Activated gamma-delta T cell treated with anti-CD3 and anti-CD28 coated beads, Interleukin-2, amount 50 U/mL, for 16 hours (primary cell): ENCODE data around the gene BPTF.
A peak's percentile ranks its signal among the peaks of the same experiment; 100 is the strongest.
"Not testable (repeated sequence)": the region's sequence is repeated elsewhere in the genome, so short reads cannot be mapped to it uniquely, and the experiment has no call there.

Source experiments
- DNase-seq: peaks from one replicate; pipeline ENCODE4 v3.0.0-alpha.2; 2020; ENCODE audit warnings: low read depth

The BPTF gene

DNA sequence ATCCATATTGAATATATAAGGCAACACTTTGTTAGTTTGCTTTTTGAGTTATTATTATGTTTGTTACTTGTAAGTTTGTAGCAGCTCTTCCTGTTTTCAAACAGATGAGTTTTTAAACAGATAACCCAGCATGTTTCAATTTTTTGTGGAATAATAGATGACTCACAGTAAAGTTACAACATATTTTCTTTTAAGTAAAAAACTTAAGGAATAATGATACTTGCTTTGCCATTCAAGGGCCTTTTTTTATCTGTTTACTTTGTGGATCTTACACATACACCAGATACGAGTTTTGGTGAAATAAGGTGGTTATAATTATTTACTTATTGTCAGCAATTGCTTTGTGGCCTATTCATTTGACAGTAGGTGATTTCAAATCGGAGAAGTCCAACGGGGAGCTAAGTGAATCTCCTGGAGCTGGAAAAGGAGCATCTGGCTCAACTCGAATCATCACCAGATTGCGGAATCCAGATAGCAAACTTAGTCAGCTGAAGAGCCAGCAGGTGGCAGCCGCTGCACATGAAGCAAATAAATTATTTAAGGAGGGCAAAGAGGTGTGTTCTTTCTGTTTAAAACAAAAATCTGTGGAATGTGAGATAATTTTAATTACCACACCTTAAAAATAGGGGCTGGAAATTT is 66.3 kb downstream of the BPTF start:
- no peak for DNase-seq

DNA sequence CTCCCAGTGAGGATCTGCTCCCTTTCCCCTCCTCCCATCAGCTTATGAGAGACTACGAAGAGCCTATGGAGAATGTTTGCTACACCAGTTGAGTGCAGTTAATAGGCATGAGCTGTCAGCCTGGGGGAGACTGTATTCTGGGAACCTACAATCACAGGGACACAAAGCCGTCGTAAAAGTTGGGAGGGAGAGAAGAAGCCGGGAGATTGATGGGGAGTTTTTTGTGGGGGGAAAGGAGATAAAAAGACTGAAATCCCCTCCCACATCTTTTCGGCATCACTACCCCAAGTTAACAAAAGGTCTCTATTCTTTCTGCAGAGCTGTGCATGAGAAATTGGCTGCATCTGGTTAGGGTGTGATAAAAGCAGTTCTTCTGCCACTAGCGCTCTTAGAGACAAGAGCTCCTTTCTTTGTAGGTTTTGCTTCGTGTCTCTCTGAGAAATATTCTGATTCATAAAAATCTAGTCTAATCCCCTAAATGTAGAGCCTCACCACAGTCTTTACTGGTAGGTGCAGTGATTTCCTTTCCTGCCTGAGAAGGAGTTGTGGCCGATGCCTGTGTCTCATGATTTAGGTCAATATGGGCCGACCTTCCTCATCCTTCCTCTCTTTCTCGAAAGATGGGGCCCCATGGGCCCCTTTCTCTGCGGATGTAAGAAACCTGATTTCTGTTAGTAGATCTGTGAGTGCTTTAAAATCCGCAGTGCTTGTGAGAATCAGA is 77.4 kb downstream of the BPTF start:
- DNase-seq, result no peak

DNA sequence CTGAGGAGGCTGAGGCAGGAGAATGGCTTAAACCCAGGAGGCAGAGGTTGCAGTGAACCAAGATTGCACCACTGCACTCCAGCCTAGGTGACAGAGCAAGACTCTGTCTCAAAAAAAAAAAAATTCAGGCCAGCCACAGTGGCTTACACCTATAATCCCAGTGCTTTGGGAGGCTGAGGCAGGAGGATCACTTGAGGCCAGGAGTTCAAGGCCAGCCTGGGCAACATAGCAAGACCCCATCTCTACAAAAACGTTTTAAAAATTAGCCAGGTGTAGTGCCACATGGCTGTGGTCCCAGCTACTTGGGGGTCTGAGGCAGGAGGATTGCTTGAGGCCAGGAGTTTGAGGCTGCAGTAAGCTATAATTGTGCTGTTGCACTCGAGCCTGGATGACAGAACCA is 80.0 kb downstream of the BPTF start:
- DNase-seq, result not testable (repeated sequence)

DNA sequence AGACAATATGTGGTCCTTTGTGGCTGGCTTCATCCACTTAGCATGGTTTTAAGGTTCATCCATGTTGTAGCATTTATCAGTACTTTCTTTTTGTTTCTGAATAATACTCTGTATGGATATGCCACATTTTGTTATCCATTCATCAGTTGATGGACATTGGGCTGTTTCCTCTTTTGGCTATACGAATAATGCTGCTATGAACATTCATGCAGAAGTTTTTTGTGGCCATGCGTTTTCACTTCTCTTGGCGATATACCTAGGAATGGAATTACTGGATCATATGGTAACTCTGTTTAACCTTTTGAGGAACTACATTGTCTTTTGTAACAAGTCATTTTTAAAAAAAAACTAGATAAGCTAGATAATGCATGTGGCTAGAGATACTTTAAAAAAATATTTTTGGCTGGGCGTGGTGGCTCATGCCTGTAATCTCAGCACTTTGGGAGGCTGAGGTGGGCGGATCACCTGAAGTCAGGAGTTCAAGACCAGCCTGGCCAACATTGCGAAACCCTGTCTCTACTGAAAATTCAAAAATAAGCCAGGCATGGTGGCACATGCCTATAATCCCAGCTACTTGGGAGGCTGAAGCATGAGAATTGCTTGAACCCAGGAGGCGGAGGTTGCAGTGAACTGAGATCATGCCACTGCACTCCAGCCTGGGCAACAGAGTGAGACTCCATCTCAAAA is 85.0 kb downstream of the BPTF start:
- not testable (repeated sequence) for DNase-seq

DNA sequence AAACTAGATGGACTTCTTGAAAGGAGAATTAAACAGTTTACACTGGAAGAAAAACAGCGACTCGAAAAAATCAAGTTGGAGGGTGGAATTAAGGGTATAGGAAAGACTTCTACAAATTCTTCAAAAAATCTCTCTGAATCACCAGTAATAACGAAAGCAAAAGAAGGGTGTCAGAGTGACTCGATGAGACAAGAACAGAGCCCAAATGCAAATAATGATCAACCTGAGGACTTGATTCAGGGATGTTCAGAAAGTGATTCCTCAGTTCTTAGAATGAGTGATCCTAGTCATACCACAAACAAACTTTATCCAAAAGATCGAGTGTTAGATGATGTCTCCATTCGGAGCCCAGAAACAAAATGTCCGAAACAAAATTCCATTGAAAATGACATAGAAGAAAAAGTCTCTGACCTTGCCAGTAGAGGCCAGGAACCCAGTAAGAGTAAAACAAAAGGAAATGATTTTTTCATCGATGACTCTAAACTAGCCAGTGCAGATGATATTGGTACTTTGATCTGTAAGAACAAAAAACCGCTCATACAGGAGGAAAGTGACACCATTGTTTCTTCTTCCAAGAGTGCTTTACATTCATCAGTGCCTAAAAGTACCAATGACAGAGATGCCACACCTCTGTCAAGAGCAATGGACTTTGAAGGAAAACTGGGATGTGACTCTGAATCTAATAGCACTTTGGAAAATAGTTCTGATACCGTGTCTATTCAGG is 85.9 kb downstream of the BPTF start:
- DNase-seq, result no peak

DNA sequence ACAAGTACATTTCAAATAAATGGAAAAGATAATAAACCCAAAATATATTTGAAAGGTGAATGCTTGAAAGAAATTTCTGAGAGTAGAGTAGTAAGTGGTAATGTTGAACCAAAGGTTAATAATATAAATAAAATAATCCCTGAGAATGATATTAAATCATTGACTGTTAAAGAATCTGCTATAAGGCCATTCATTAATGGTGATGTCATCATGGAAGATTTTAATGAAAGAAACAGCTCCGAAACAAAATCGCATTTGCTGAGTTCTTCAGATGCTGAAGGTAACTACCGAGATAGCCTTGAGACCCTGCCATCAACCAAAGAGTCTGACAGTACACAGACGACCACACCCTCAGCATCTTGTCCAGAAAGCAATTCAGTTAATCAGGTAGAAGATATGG is 86.8 kb downstream of the BPTF start:
- no peak for DNase-seq

DNA sequence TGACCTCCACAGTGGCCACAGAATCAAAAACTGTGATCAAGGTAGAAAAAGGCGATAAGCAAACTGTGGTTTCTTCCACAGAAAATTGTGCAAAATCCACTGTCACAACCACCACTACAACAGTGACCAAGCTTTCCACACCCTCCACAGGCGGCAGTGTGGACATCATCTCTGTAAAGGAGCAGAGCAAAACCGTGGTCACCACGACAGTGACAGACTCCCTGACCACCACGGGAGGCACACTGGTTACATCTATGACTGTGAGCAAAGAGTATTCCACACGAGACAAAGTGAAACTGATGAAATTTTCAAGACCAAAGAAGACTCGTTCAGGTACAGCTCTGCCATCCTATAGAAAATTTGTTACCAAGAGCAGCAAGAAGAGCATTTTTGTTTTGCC is 87.4 kb downstream of the BPTF start:
- DNase-seq, result no peak

DNA sequence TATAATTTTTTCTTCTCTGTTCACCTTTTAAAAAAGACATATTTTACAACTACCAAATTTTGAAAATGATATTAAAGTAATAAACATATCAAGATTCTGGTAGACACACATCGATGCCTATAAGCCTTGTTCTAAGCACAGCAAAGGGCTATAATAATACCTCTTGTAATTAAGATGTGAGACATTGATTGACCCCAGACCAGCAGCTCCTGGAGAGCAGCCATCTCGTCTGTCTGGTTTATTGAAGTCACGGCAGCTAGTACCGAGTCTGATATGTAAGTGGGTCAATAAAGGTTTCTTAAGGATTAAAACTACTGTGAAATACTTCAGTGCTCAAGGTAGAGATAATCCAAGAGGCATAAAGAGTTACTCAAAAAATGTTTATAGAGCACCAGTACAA is 94.9 kb downstream of the BPTF start:
- no peak for DNase-seq

DNA sequence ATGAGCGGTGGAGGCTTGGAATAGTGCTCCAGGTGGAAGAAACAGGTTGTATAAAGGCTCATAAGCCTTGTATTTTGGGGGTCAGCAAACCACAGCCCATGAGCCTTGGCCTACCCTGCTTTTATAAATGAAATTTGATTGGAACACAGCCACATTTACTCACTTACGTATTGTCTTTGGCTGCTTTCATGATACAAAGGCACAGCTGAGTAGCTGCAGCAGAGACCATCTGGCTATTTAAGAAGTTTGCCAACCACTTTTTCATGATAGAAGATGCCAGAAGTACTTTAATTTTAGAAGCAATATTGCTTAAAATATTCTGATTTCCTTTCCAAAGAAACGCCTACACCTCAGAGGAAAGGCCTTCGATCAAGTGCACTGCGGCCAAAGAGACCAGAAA is 97.2 kb downstream of the BPTF start:
- no peak for DNase-seq

DNA sequence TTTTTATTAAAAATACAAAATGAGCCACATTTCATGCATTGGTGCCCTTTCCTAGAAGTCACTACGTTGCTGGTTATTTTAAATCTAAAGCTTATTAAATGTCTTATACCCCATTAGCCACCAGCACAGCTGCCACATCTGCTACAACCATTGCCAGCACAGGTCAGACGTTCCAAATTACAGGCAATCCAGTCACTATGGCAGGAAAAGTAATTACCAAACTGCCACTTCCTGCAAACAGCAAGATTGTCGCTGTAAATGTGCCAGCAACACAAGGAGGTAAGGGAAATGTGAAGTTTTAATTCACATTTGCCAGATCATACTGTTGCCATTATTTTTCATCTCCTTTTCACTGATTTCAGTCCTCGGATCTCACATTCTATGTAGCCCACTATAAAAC is 103.5 kb downstream of the BPTF start:
- DNase-seq, result not testable (repeated sequence)

DNA sequence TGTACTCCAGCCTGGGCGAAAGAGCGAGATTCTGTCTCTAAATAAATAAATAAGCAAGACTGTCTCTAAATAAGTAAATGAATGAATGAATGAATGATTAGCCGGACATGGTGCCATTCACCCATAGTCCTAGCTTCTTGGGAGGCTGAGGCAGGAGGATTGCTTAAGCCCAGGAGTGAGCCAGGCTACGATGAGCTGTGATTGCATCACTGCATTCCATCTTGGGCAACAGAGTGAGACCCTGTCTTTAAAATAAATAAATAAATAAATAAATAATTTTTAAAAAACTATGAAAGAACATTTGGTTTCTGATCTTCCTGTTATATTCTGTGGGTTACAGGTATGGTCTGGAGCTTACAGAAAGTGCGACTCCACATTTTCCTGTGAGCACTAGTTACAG is 105.9 kb downstream of the BPTF start:
- DNase-seq, result no peak

DNA sequence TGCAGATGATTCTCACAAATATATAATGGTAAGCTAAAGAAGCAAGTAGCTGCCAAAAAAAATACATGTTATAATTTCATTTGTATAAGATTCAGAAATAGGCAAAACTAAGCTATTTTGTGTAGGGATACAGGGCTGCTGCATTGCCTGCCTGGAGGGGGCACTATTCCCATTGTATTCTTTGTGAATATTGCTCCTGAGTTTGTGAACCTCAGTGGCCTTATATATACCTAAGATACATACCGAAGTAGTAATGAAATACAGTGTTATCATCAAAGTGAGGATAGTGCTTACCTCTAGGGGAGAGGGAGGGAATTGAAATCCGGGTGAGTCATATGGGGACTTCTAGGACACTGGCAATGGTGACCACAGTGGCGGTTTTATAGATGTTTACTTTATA is 117.5 kb downstream of the BPTF start:
- no peak for DNase-seq

DNA sequence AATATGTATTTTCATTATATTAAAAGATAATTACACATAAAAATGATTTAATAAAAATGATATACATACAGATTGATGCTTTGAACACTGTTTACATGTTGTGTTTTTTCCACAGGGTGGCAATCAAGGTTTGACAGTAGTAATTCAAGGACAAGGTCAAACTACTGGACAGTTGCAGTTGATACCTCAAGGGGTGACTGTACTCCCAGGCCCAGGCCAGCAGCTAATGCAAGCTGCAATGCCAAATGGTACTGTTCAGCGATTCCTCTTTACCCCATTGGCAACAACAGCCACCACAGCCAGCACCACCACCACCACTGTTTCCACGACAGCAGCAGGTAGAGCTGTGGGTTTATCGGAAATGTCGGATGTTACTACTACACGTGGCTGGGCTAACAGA is 118.7 kb downstream of the BPTF start:
- DNase-seq, result no peak

DNA sequence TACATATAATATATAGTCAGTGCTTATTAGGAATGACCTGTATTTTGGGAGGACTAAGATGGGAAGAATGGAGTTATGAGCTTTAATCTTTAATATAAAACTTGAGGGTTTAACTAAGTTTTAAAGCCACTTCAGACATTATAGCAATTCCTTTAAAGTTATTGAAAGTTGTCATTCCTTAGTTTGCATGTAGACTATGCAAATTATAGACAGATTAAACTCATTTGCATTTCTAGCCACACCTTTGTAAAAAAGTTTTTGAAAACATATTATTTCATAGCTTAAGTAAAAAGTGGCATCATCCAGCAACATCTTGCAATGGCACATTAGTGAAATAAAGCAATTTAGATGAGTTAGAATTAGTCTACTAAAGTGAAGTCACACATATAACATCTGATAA is 121.2 kb downstream of the BPTF start:
- DNase-seq, result no peak

DNA sequence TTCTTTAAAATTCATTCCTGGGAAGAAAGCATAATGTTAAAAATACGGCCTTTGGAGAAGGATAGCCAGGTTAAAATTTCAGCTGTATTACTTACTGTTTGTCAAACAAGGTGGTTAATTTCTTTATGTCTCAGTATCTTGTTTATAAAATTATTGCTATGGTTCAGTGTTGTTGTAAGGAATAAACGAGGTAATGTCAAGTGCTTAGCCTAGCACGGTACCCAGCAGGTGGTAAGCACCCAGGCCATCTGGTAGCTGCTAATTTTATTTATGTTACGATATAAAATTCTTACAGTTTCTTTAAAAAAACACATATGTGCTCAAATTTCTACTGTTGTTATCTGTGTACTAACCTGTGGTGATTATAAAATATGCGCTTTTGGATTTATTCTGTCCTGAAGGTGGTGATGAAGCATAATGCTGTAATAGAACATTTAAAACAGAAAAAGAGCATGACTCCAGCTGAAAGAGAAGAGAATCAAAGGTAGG is 122.1 kb downstream of the BPTF start:
- DNase-seq, result no peak

DNA sequence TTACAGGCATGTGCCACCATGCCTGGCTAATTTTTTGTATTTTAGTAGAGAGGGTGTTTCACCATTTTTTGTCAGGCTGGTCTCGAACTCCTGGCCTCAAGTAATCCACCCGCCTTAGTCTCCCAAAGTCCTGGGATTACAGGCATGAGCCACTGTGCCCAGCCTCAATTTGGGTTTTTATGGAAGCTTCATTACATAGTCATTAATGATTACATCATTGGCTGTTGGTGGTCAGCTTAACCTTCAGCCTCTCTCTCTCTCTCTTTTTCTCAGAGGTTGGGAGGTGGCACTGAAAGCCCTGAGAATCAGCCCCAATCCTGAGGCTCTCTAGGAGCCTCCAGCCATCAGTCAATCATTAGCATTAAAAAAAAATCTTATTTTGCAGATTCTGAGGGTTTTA is 125.6 kb downstream of the BPTF start:
- DNase-seq, result no peak

DNA sequence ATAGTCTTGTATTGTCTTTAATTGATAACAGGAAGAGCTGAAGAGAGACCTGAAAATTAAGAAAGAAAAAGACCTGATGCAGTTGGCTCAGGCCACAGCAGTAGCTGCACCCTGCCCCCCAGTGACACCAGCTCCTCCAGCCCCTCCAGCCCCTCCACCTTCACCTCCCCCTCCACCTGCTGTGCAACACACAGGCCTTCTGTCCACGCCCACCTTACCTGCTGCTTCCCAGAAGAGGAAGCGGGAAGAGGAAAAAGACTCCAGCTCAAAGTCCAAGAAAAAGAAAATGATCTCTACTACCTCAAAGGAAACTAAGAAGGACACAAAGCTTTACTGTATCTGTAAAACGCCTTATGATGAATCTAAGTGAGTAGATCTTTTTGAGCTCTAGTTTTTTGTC is 134.2 kb downstream of the BPTF start:
- no peak for DNase-seq

DNA sequence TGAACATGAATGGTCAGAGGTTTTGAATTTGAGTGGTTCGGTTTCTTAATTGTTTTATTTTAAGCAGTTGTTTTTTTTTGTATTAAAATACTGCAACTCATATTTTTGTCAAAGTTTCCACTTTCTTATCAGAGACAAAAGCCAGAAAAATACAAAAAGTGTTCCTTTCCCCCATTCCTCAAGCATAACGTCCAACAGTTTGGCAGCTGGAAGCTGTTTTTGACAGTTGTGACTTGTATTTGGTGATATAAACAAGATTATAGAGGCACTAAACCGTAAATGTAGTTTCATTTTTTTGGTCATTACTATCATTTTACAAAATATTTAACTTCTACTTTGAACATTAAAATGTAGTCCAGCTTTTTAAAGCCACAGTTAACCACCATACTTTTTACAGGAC is 135.0 kb downstream of the BPTF start:
- not testable (repeated sequence) for DNase-seq

DNA sequence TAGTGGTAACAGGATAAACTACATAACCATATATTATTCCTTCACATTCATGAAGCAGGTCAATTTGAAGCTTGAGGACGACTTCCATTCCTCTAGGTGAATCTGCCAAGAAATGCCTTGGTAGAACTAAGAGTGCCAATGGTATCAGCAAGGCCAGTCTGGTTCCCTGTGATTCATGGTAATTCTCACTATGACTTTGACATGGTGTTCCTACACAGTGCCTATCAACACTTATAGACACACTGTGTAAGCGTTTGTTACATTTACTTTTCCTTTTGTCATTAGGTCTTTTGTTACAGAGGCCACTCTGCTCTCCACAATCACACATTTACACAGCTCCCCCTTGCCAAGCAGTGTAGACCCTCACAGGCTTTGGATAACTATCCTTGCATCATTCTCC is 136.9 kb downstream of the BPTF start:
- not testable (repeated sequence) for DNase-seq

DNA sequence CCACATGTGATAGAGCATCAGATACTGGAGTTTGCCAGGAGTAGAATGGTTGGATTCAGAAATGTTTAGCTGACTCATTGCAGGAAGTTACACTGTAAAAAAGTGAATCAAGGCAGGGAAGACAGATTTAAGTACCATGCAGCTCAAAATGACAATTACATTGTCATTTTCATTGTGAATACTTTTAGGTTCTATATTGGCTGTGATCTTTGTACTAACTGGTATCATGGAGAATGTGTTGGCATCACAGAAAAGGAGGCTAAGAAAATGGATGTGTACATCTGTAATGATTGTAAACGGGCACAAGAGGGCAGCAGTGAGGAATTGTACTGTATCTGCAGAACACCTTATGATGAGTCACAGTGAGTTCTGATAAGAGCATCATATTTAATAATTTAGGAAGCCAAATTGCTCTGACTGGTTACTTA is 137.9 kb downstream of the BPTF start:
- peak; percentile 62 for DNase-seq

DNA sequence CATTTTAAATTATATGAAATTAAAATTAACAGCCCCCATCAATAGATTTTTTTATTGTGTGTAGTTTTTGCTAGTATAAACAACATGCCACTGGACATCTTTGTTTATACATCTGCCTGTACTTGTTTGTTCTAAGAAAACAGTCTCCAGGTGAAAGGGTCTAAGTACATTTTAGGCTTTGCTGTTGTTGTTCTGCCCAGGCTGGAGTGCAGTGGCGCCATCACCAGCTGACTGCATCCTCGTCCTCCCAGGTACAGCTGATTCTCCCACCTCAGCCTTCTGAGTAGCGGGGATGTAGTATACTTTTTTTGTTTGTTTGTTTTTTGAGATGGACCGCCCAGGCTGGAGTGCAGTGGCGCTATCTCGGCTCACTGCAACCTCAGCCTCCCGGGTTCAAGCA is 145.5 kb downstream of the BPTF start:
- DNase-seq, result no peak

DNA sequence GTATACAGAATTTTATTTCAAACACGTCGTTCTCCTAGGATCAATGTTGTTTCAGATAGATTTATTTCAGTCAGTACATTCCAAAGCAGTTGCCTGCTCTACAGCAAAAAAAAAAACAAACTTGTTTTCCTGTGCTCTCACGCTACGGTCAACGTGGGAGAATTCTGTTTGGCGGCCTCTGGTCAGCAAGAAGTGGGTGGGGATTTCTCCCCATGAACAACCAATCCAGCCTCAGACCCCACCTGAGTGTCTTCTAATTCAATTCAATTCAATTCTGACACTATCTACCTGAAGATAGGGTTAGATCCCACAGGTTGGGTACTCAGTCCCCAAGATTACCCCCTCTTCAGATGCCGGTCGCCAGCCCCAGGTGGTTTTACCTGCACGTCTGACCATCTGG is 148.9 kb downstream of the BPTF start:
- no peak for DNase-seq
